Colonic mucosa (tissue), 4 donors: ENCODE results near the gene KMT5C. TPM values are rescaled to one million over a fixed set of nuclear protein-coding genes. Genes with fewer than 3 reads are reported as not detected.

Experiments used
- DNase-seq: peaks from one replicate; pipeline ENCODE4 v3.0.0-alpha.2; 2020
- H3K27ac ChIP-seq: fragments of 200-600 bp; one replicate; pipeline ENCODE4 v1.8.0; 2021
- H3K27me3 ChIP-seq: fragments of 200-600 bp; one replicate; pipeline ENCODE4 v1.8.0; 2021
- H3K36me3 ChIP-seq: fragments of 200-600 bp; one replicate; pipeline ENCODE4 v1.8.0; 2021
- H3K4me1 ChIP-seq: fragments of 200-600 bp; one replicate; pipeline ENCODE4 v1.8.0; 2021; ENCODE audit warnings: mild to moderate bottlenecking
- H3K4me3 ChIP-seq: fragments of 200-600 bp; one replicate; pipeline ENCODE4 v1.8.0; 2021
- H3K9ac ChIP-seq, 2 donors: one replicate each; pipeline ENCODE4 v1.7.0; 2013; ENCODE audit warnings: control low read depth in 2 of 2, low read depth in 2 of 2, low read length in 2 of 2
- H3K9me3 ChIP-seq: fragments of 200-600 bp; one replicate; pipeline ENCODE4 v1.8.0; 2021
- CTCF ChIP-seq: fragments of 200-600 bp; IDR thresholded peaks from one replicate; pipeline ENCODE4 v1.8.0; 2022; ENCODE audit warnings: antibody characterized with exemption, mild to moderate bottlenecking
- intact Hi-C: fragments of 100-400 bp; cut with DNase I; formaldehyde crosslinking; loops from one replicate; pipeline ENCODE4 v1.14.1; 2022
- total RNA-seq, 2 donors: library from RNA; stranded (reverse); fragmentation: NEBNext Ultra II Directional in 1 of 2; extraction: Animal tissue kit (Norgen Biotek cat#: 25700) in 1 of 2; gene quantifications; one replicate each; pipeline ENCODE4 v1.2.1, GENCODE V29; 2021
- donor health status: healthy.
- donor health status: DM: no; HTN: no; CAD: no.
- donor health status: DM: no; HTN: no; CAD: no.

The KMT5C gene
- total RNA-seq, 2 donors from 2014 or later, result 14.9 to 24.9 TPM

DNA sequence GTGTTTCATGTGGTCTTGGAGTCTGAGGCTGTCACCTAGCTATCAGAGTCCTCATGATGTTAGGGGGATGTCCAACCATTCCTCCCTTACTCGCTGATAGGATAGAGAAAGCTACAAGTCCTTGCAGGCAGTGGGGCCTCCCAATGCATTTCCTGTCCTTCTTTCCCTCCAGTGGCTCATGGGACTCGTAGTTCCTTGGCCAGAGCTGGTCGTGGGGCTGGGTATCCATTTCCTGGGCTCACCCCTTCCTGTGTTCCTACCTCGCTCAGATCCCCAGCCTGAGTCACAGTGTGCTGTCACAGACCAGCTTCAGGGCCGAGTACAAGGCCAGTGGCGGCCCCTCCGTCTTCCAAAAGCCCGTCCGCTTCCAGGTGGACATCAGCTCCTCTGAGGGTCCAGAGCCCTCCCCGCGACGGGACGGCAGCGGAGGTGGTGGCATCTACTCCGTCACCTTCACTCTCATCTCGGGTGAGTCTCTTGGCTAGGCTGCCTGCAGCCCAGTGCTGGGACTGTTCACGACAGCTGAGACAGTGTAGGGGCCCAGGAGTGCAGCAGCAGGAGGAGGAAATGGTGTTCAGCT, 33.6 kb upstream of the KMT5C start:
- Histone ChIP-seq H3K9me3 (no peaks in the 10 kb centered on the region), H3K4me1 (no peaks in the 10 kb centered on the region), H3K4me3 (no peak overlapping the region), H3K27ac (no peak overlapping the region), H3K9ac (no peak overlapping the region), H3K36me3 (no peaks in the 10 kb centered on the region), H3K27me3 (no peaks in the 10 kb centered on the region)
- TF ChIP-seq CTCF, result no peak
- intact Hi-C loops, result no loop called here
- no peak for DNase-seq

GRCh38 chr19:55306712-55307111, 33.0 kb upstream of the KMT5C start:
- H3K9me3 ChIP-seq, result no peaks in the 10 kb centered on the region

GRCh38 chr19:55308281-55308680, 31.4 kb upstream of the KMT5C start:
- no peak for DNase-seq
- intact Hi-C loops, result no loop called here
- H3K36me3 ChIP-seq, result no peaks in the 10 kb centered on the region
- no peaks in the 10 kb centered on the region for H3K4me1 ChIP-seq
- no peak overlapping the region for H3K27ac ChIP-seq
- H3K27me3 ChIP-seq, result no peaks in the 10 kb centered on the region
- no peak overlapping the region for H3K4me3 ChIP-seq
- no peaks in the 10 kb centered on the region for H3K9me3 ChIP-seq
- no peak for TF ChIP-seq CTCF
- no peak overlapping the region for H3K9ac ChIP-seq

More at GRCh38 chr19:55306712-55307111, 33.0 kb upstream of the KMT5C start:
- H3K27me3 ChIP-seq, result no peaks in the 10 kb centered on the region
- TF ChIP-seq CTCF, result no peak
- H3K9ac ChIP-seq, result no peak overlapping the region
- no peak overlapping the region for H3K4me3 ChIP-seq
- intact Hi-C loops, result no loop called here
- DNase-seq, result no peak
- no peaks in the 10 kb centered on the region for H3K4me1 ChIP-seq
- no peak overlapping the region for H3K27ac ChIP-seq
- H3K36me3 ChIP-seq, result no peaks in the 10 kb centered on the region

DNA sequence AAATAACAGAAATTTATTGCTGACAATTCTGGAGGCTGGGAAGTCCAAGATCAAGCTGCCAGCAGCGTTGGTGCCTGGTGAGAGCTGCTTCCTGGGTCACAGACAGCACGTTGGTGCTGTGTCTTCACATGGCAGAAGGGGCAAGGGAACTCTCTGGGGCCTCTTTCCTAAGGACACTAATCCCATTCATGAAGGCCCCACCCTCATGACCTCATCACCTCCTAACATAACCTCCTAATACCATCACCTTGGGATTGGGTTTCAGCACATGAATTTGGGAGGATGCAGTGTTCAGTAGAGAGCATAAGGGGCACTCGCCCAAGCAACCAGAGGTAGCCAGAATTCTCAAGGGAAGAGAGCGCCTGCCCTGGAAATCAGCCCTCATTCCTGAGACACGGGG, 30.2 kb upstream of the KMT5C start:
- Histone ChIP-seq H3K9ac (no peak overlapping the region), H3K4me1 (no peaks in the 10 kb centered on the region), H3K36me3 (no peaks in the 10 kb centered on the region), H3K9me3 (no peaks in the 10 kb centered on the region), H3K4me3 (no peak overlapping the region), H3K27ac (no peak overlapping the region), H3K27me3 (no peaks in the 10 kb centered on the region)
- intact Hi-C loops, result no loop called here
- TF ChIP-seq CTCF, result no peak
- no peak for DNase-seq

DNA sequence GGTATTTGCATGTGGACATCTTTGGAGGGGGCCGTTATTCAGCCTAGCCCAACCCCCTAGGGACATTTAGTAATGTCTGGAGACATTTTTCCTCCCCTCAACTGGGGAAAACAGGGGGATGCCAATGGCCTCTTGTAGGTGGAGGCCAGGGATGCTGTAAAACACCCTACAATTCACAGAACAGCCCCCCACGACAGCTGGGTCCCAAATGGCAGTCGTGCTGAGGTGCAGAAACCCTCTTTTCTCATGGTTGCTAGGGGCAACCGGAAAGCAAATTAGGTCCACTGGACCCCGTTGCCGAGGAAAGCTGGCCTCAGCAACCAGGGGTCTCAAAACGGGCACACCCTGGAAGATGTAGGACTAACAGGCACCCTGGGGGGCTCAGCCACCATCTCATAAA, 29.2 kb upstream of the KMT5C start:
- Histone ChIP-seq H3K4me1 (no peaks in the 10 kb centered on the region), H3K9me3 (no peaks in the 10 kb centered on the region), H3K27ac (no peak overlapping the region), H3K27me3 (no peaks in the 10 kb centered on the region), H3K36me3 (no peaks in the 10 kb centered on the region), H3K9ac (no peak overlapping the region), H3K4me3 (no peak overlapping the region)
- no peak for DNase-seq
- intact Hi-C loops, result no loop called here
- no peak for TF ChIP-seq CTCF
